ENCODE measurements around the gene GLRA2. TPM values are rescaled to one million over a fixed set of nuclear protein-coding genes. Genes with fewer than 3 reads are reported as not detected.
A peak's percentile ranks its signal among the peaks of the same experiment; 100 is the strongest.

GLRA2 gene
- total RNA-seq, 1 donor from 2014 or later = not detected

DNA sequence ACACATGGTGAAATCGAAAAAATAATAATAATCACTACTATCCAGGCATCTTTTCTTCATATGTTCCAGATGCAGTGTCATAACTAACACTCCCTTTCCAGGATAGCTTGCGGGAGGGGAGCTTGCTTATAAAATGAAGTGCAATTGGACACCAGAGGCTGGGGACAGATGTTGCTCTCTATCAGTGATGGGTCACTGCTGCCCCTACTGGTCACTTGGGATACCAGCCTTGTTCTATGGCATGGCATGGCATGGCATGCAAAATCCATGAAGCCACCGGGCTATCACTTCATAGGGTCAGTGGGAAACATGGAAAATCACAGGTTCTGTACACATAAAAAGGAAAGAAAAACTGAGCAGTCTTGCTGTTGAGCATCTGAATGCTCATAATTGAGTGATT, 168.1 kb downstream of the GLRA2 start:
- no peak overlapping the region for H3K27ac Mint-ChIP-seq (ENCODE audit: unreplicated experiment)
- H3K27me3 Mint-ChIP-seq (ENCODE audit: low read depth) = no peaks in the 10 kb centered on the region
- TF ChIP-seq, protein P1, sequence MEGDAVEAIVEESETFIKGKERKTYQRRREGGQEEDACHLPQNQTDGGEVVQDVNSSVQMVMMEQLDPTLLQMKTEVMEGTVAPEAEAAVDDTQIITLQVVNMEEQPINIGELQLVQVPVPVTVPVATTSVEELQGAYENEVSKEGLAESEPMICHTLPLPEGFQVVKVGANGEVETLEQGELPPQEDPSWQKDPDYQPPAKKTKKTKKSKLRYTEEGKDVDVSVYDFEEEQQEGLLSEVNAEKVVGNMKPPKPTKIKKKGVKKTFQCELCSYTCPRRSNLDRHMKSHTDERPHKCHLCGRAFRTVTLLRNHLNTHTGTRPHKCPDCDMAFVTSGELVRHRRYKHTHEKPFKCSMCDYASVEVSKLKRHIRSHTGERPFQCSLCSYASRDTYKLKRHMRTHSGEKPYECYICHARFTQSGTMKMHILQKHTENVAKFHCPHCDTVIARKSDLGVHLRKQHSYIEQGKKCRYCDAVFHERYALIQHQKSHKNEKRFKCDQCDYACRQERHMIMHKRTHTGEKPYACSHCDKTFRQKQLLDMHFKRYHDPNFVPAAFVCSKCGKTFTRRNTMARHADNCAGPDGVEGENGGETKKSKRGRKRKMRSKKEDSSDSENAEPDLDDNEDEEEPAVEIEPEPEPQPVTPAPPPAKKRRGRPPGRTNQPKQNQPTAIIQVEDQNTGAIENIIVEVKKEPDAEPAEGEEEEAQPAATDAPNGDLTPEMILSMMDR (IDR thresholded peaks at IDR 0.05) = peak; percentile 70

DNA sequence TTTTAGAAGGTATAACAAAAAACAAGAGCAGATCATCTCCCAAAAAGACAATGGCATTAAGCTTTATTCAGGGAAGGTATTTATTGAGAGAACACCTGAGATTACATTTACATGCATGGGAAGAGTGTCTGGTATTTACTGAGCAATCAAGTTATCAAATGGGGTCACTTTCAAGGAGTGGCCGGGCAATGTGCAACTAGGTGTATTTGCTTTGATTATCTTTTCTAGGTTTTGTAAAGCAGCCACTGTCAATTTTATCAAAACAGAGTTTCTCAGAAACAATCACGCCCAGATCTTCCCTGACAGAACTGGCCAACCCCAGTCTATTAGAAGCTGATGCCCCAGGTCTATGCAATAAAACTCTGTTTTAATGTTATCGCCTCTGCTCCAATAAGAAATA, 169.5 kb downstream of the GLRA2 start:
- Mint-ChIP-seq H3K27me3 (ENCODE audit: low read depth) (no peaks in the 10 kb centered on the region), H3K9me3 (ENCODE audit: low read depth) (peaks cover 19% of the 10 kb centered on the region), H3K36me3 (ENCODE audit: low read depth) (no peaks in the 10 kb centered on the region), H3K27ac (ENCODE audit: unreplicated experiment) (no peak overlapping the region), H3K4me3 (ENCODE audit: unreplicated experiment) (no peak overlapping the region), H3K4me1 (ENCODE audit: low read depth) (no peaks in the 10 kb centered on the region)
- TF ChIP-seq, protein P1 (IDR thresholded peaks at IDR 0.05) = no peak
- no peak for DNase-seq (ENCODE audit: low spot score)

More for the DNA sequence above, 168.1 kb downstream of the GLRA2 start:
- no peak for DNase-seq (ENCODE audit: low spot score)
- Mint-ChIP-seq H3K36me3 (ENCODE audit: low read depth) (no peaks in the 10 kb centered on the region), H3K4me1 (ENCODE audit: low read depth) (no peaks in the 10 kb centered on the region), H3K9me3 (ENCODE audit: low read depth) (peaks cover 19% of the 10 kb centered on the region), H3K4me3 (ENCODE audit: unreplicated experiment) (no peak overlapping the region)

DNA sequence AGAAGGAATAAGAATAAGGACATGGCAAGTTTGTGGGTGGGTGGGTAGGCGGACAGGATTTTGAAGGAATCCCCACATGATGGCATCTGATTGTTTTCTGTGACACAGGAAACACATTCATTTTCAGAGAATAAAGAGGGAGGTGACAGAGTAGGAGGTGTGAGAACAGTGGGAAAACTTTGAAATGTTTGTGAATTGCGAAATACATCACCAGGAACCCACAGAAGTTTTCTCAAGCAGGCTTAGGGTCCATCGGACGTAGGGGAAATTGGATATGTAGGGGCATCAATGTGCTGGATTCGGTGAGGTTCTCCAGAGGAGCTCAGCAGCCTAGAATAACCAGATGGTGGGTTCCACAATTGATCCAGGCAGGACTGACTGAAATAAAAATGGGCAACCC, 171.6 kb downstream of the GLRA2 start:
- no peaks in the 10 kb centered on the region for H3K36me3 Mint-ChIP-seq (ENCODE audit: low read depth)
- peaks cover 5% of the 10 kb centered on the region for H3K9me3 Mint-ChIP-seq (ENCODE audit: low read depth)
- no peaks in the 10 kb centered on the region for H3K4me1 Mint-ChIP-seq (ENCODE audit: low read depth)
- no peak overlapping the region for H3K4me3 Mint-ChIP-seq (ENCODE audit: unreplicated experiment)
- no peaks in the 10 kb centered on the region for H3K27me3 Mint-ChIP-seq (ENCODE audit: low read depth)
- TF ChIP-seq, protein P1 (IDR thresholded peaks at IDR 0.05) = no peak
- no peak overlapping the region for H3K27ac Mint-ChIP-seq (ENCODE audit: unreplicated experiment)
- no peak for DNase-seq (ENCODE audit: low spot score)

DNA sequence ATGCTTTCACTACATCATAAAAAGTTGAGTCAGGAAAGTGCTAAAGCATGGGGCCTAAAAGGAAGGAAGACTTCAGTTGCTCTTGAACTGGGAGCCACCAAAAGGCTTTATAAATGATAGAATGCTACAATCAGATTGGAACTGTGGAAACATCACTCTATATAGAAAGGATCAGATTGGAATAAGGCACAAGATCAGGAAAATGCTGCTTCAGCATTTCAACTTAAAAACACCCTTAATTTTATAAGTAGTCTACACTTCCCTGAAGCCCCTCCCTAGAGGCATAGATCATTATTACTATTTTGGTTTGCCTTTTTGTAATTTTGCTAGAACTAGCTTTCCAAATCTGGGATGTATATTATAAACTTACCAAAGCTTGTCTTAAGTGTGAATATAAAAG, 172.8 kb downstream of the GLRA2 start:
- Mint-ChIP-seq H3K4me3 (ENCODE audit: unreplicated experiment) (no peak overlapping the region), H3K27me3 (ENCODE audit: low read depth) (no peaks in the 10 kb centered on the region), H3K4me1 (ENCODE audit: low read depth) (no peaks in the 10 kb centered on the region), H3K9me3 (ENCODE audit: low read depth) (no peaks in the 10 kb centered on the region), H3K36me3 (ENCODE audit: low read depth) (no peaks in the 10 kb centered on the region), H3K27ac (ENCODE audit: unreplicated experiment) (no peak overlapping the region)
- DNase-seq (ENCODE audit: low spot score) = no peak
- TF ChIP-seq, protein P1 (IDR thresholded peaks at IDR 0.05) = no peak

DNA sequence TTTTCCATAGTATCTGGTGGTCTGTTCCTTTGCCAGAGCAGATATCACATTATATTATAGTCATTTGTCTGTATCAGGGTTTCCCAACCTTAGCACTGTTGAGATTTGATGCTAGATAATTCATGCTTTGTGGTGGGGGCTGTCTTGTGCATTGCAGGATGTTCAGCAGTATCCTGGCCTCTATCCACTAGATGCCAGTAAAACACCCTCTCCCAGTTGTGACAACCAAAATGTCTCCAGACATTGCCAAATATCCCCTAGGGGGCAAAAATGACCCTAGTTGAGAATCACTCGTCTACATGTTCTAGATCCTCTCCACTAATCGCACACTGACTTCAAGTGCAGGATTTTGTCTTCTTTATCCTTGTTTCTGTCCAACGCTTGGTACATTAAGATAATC, 182.8 kb downstream of the GLRA2 start:
- H3K4me3 Mint-ChIP-seq (ENCODE audit: unreplicated experiment) = no peak overlapping the region
- H3K9me3 Mint-ChIP-seq (ENCODE audit: low read depth) = peaks cover 3% of the 10 kb centered on the region
- no peaks in the 10 kb centered on the region for H3K27me3 Mint-ChIP-seq (ENCODE audit: low read depth)
- H3K36me3 Mint-ChIP-seq (ENCODE audit: low read depth) = no peaks in the 10 kb centered on the region
- H3K27ac Mint-ChIP-seq (ENCODE audit: unreplicated experiment) = no peak overlapping the region
- no peaks in the 10 kb centered on the region for H3K4me1 Mint-ChIP-seq (ENCODE audit: low read depth)
- TF ChIP-seq, protein P1 (IDR thresholded peaks at IDR 0.05) = peak; percentile 59
- no peak for DNase-seq (ENCODE audit: low spot score)
